Activated gamma-delta T cell treated with Interleukin-2 at 50 U/mL for 16 hours (primary cell): Measurements from ENCODE around the gene REXO4.

ENCODE experiments used
- DNase-seq: peaks from one replicate; pipeline ENCODE4 v3.0.0-alpha.2; 2020

REXO4 gene

GRCh38 chr9:133449760-133450159 lies 31.9 kb upstream of the REXO4 start:
- DNase-seq, result no peak

- no peak for DNase-seq
Measured at GRCh38 chr9:133448487-133448972, 30.7 kb upstream of the REXO4 start.

- no peak for DNase-seq
Measured at GRCh38 chr9:133445293-133445969, 27.6 kb upstream of the REXO4 start.

- no peak for DNase-seq
Measured at GRCh38 chr9:133443982-133444381, 26.2 kb upstream of the REXO4 start.

GRCh38 chr9:133443248-133443647 lies 25.4 kb upstream of the REXO4 start:
- DNase-seq, result no peak

GRCh38 chr9:133441571-133441970 lies 23.8 kb upstream of the REXO4 start:
- DNase-seq, result no peak

- DNase-seq, result no peak
Measured at GRCh38 chr9:133440874-133441273, 23.1 kb upstream of the REXO4 start.

GRCh38 chr9:133439337-133439736 lies 21.5 kb upstream of the REXO4 start:
- no peak for DNase-seq

- no peak for DNase-seq
Measured at GRCh38 chr9:133437753-133438531, 20.1 kb upstream of the REXO4 start.

- DNase-seq, result no peak
Measured at GRCh38 chr9:133436681-133437080, 18.9 kb upstream of the REXO4 start.

- DNase-seq, result no peak
Measured at GRCh38 chr9:133433351-133433843, 15.6 kb upstream of the REXO4 start.

- no peak for DNase-seq
Measured at GRCh38 chr9:133430244-133430643, 12.4 kb upstream of the REXO4 start.

- DNase-seq, result peak; percentile 19
Measured at GRCh38 chr9:133429641-133430161, 11.9 kb upstream of the REXO4 start.

- DNase-seq, result no peak
Measured at GRCh38 chr9:133429214-133429613, 11.4 kb upstream of the REXO4 start.

- DNase-seq, result no peak
Measured at GRCh38 chr9:133428617-133429101, 10.8 kb upstream of the REXO4 start.

GRCh38 chr9:133427658-133428348 lies 10.0 kb upstream of the REXO4 start:
- no peak for DNase-seq

- DNase-seq, result no peak
Measured at GRCh38 chr9:133426011-133426410, 8.2 kb upstream of the REXO4 start.

GRCh38 chr9:133425049-133425632 lies 7.3 kb upstream of the REXO4 start:
- DNase-seq, result no peak

- no peak for DNase-seq
Measured at GRCh38 chr9:133424187-133424586, 6.4 kb upstream of the REXO4 start.

GRCh38 chr9:133423216-133423615 lies 5.4 kb upstream of the REXO4 start:
- no peak for DNase-seq

- DNase-seq, result no peak
Measured at GRCh38 chr9:133421615-133422542, 4.1 kb upstream of the REXO4 start, which contains the start of gene ADAMTS13. Gene ADAMTS13 (plus strand): TSS chr9:133422367. CDS start chr9:133422444, 77 bp downstream.
